ENCODE measurements around the gene TRHDE.
A peak's percentile ranks its signal among the peaks of the same experiment; 100 is the strongest.

- peak in 4 of 6 experiments; percentile 21 to 43 (median 28) for TF ChIP-seq CTCF (IDR thresholded peaks at IDR 0.05)
- no peak for TF ChIP-seq POLR2A (IDR thresholded peaks at IDR 0.05)
Measured at GRCh38 chr12:72346363-72346944, 74.3 kb downstream of the TRHDE start.
